Activated T-cell treated with anti-CD3 and anti-CD28 coated beads, Interleukin-2, amount 50 U/mL, for 24 hours (primary cell): ENCODE results near the gene RNU4-1.

Experiments
- DNase-seq: peaks from one replicate; pipeline ENCODE4 v3.0.0-alpha.2; 2020
- H3K27ac Mint-ChIP-seq: 2 replicates; pipeline ENCODE4 v1.8.0; 2020; ENCODE audit warnings: mild to moderate bottlenecking, mixed read lengths
- H3K27me3 Mint-ChIP-seq: 2 replicates; pipeline ENCODE4 v1.8.0; 2020; ENCODE audit warnings: mixed read lengths
- H3K36me3 Mint-ChIP-seq: 2 replicates; pipeline ENCODE4 v1.8.0; 2020; ENCODE audit warnings: low read depth, mixed read lengths
- H3K4me1 Mint-ChIP-seq: 2 replicates; pipeline ENCODE4 v1.8.0; 2020; ENCODE audit warnings: low read depth, mixed read lengths
- H3K4me3 Mint-ChIP-seq: 2 replicates; pipeline ENCODE4 v1.8.0; 2020; ENCODE audit warnings: mild to moderate bottlenecking, moderate library complexity, mixed read lengths
- H3K9me3 Mint-ChIP-seq: 2 replicates; pipeline ENCODE4 v1.8.0; 2020; ENCODE audit warnings: mixed read lengths

RNU4-1 gene

DNA sequence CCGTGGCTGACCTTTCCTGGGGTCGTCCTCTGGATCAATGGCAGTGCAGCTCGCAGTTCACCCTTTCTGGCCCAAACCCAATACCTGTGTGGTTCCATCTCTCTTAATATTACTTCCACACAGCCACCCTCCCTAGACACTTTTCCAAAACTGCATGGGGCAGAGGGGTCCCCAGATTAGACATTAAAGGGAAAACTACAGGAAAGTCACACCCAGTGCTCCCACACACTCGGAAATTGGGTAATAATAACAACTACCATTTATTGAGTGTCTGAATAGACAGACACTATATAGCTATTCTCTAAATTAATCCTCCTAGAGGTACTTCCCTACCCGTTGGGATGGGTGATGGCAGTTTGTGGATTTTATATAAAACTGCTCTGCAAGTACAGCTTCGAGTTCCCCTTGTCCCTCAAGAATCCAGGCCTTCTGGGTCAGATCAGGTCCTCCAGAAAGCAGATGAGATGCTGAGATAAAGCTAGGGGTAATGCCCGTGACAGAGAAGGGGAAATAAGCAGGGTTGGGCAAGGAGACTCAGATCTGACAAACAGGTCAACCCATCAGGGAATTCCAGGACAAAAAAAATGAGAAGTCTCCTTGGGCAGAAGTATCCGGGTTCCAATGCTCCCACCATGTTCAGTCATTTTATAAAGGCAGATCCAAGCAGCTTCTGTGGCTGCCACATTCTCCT lies 26.7 kb downstream of the RNU4-1 start:
- Mint-ChIP-seq H3K4me1 (peaks cover 39% of the 10 kb centered on the region), H3K9me3 (no peaks in the 10 kb centered on the region), H3K27ac (peak overlapping the region; percentile 87), H3K4me3 (peak overlapping the region; percentile 79), H3K27me3 (no peaks in the 10 kb centered on the region), H3K36me3 (peaks cover 7% of the 10 kb centered on the region)
- DNase-seq, result no peak

DNA sequence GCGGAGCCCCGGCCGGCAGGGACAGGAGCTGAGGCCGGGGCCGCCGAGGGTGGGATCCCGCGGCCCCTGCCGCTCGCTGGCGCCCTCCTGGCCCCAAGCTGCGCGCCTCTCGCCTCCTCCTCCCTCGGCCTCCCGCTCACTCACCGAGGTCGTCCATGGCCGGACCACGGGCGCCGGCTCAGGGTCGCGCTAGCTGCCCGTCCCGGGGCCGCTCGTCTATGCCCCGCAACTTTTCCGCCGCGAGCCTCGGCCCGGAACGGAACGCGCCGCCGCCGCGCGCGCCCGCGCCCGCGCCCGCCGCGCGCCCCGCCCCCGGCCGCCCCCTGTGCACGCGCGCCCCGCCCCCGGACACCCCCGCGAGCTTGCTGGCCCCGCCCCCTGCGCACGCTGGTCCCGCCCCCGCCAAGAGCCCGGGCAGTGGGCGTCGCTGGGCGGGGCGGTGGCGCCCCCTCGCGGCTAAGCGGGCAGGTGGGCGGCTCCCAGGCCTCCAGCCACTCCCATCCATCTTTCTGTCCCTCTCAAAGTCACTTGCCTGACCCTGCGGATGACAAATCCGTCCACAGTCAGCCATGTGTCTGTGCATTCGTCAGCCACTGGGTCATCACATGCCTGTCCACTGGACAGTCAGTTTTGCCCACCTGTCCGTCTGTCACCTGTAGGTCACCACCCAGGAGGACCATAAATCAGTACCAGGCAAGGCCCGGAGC lies 27.4 kb downstream of the RNU4-1 start, which contains the start of gene PXN:
Gene PXN (minus strand): TSS at position 258 of the 707 bp plus-strand sequence. CDS start 101 bp downstream, at position 157.
- DNase-seq, result peak; percentile 94
- peak within 1 kb of the TSS; percentile 94 for H3K27ac Mint-ChIP-seq
- H3K4me3 Mint-ChIP-seq, result peak within 1 kb of the TSS; percentile 88
- peaks cover 7% of the 10 kb centered on the region for H3K36me3 Mint-ChIP-seq
- H3K4me1 Mint-ChIP-seq, result peaks cover 45% of the 10 kb centered on the region
- H3K27me3 Mint-ChIP-seq, result no peaks in the 10 kb centered on the region
- H3K9me3 Mint-ChIP-seq, result no peaks in the 10 kb centered on the region

DNA sequence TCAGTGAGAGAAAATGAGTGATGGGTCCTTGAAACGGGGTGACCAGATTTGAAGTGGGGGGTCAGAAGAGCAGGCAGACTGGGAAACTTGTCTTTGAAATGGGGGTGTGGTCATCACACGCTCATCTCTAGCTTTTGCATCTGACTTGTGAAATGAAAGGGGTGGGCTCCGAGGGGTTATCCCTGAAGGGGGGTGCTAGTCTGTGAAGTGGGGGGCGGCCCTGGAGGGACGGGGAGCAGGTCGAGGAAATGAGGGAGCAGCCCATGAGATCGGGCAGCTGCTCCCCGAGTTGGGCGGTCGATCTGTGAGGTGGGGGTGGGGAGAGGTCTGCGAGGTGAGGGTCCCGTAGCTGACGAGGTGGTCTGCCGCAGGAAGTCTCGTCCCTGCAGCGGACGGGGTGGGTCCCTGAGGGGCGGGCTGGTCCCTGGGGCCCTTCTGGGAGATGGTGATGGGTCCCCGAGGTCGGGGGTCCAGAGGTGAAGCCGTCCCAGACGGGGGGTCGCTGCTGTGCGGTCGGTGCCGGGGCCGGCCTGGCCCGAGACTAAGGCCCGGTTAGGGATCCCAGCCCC lies 28.0 kb downstream of the RNU4-1 start:
- Mint-ChIP-seq H3K27me3 (no peaks in the 10 kb centered on the region), H3K36me3 (peaks cover 11% of the 10 kb centered on the region), H3K9me3 (no peaks in the 10 kb centered on the region), H3K27ac (peak overlapping the region; percentile 94), H3K4me3 (peak overlapping the region; percentile 88), H3K4me1 (peaks cover 52% of the 10 kb centered on the region)
- no peak for DNase-seq

DNA sequence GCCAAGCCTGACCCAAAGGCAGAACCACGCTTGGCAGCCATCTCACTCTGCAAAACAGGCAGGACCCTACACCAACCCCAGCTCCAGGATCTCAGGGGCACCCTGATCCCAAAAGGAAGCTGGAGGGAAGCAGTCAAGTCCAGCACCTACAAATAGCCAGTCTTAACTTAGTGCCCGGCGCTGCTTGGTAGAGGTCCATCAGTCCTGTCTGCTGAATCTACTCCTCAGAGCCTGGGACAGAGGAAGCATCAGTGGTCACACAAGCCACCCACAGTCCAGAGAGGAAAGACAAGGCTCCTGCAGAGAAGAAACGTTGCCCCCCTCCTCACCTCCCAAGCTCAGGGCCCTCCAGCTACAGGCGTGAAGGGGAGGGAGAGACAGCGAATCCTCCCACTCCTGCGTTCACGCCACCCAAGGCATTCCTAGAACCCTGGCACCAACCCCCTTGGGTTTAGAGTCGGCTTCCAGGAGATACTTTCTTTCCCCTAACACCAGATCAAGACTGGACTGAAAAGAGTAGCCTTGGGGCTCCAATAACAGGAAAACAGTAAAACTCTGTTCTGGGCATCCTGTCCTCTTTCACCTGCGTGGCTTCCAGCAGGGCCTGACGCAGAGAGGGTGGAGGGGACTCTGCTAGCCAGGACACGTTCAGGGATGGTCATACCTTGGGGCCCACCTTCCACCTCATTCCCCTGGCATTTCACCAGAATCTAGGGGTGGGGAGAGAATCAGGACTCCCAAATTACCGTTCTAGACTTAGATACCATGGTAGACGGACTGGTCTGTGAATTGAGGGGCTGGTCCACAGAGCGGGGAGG lies 28.7 kb downstream of the RNU4-1 start:
- no peaks in the 10 kb centered on the region for H3K9me3 Mint-ChIP-seq
- peak overlapping the region; percentile 94 for H3K27ac Mint-ChIP-seq
- H3K36me3 Mint-ChIP-seq, result peaks cover 16% of the 10 kb centered on the region
- peaks cover 59% of the 10 kb centered on the region for H3K4me1 Mint-ChIP-seq
- H3K27me3 Mint-ChIP-seq, result no peaks in the 10 kb centered on the region
- DNase-seq, result no peak
- H3K4me3 Mint-ChIP-seq, result peak overlapping the region; percentile 88

GRCh38 chr12:120263748-120264085 lies 29.3 kb downstream of the RNU4-1 start:
- Mint-ChIP-seq H3K27me3 (no peaks in the 10 kb centered on the region), H3K36me3 (peaks cover 16% of the 10 kb centered on the region), H3K4me1 (peaks cover 60% of the 10 kb centered on the region), H3K4me3 (peak overlapping the region; percentile 88), H3K27ac (peak overlapping the region; percentile 94), H3K9me3 (no peaks in the 10 kb centered on the region)
- DNase-seq, result no peak

GRCh38 chr12:120262852-120263747 lies 29.9 kb downstream of the RNU4-1 start:
- peak overlapping the region; percentile 94 for H3K27ac Mint-ChIP-seq
- no peak for DNase-seq
- peaks cover 66% of the 10 kb centered on the region for H3K4me1 Mint-ChIP-seq
- no peaks in the 10 kb centered on the region for H3K27me3 Mint-ChIP-seq
- no peaks in the 10 kb centered on the region for H3K9me3 Mint-ChIP-seq
- peaks cover 18% of the 10 kb centered on the region for H3K36me3 Mint-ChIP-seq
- H3K4me3 Mint-ChIP-seq, result peak overlapping the region; percentile 88

DNA sequence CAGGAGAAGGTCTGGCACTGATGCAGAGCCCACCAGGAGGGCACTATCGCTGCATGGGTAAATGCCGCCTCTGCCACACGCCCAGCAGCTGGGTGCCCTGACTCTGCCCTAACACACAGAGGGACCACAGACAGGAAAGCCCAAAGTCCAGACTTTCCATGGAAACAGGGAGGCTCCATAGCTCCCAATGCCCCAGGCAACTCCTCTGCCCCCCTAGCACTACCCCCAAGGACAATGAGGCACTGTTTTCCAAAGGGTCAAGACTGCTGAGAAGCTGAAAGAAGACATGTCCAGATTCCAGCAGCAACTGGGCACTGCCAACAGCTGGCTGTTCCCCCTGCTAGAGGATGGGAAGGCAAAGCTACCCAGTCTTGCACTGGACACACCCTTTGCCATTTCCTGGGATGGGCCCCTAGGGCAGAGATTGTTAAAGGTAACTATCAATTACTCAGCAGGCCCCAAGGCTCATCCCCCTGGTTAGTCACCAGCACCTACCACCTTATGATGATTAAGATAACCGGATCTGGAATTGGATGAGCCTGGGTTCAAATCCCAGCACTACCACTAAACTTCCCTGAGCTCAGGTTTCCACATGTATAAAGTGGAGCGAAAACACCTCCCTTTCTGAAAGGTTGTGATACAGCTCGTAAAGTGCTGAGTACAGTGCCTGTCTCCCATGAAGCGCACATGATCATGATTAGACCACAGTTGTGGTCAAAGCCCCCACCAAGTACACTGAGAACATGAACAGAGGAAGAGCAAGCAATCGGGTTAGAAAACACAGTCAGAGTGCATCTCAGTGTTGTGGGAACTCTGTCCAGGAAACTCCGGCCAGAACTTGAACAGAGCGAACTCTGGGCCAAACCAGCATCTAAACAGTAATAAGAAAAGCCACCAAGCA lies 30.8 kb downstream of the RNU4-1 start:
- DNase-seq, result no peak
- peaks cover 18% of the 10 kb centered on the region for H3K36me3 Mint-ChIP-seq
- H3K4me1 Mint-ChIP-seq, result peaks cover 75% of the 10 kb centered on the region
- H3K27me3 Mint-ChIP-seq, result no peaks in the 10 kb centered on the region
- H3K4me3 Mint-ChIP-seq, result peak overlapping the region; percentile 88
- no peaks in the 10 kb centered on the region for H3K9me3 Mint-ChIP-seq
- peak overlapping the region; percentile 83 for H3K27ac Mint-ChIP-seq

GRCh38 chr12:120260607-120261006 lies 32.4 kb downstream of the RNU4-1 start:
- H3K4me3 Mint-ChIP-seq, result no peak overlapping the region
- DNase-seq, result no peak
- H3K4me1 Mint-ChIP-seq, result peaks cover 83% of the 10 kb centered on the region
- H3K27me3 Mint-ChIP-seq, result no peaks in the 10 kb centered on the region
- H3K9me3 Mint-ChIP-seq, result no peaks in the 10 kb centered on the region
- H3K27ac Mint-ChIP-seq, result peak overlapping the region; percentile 82
- H3K36me3 Mint-ChIP-seq, result peaks cover 24% of the 10 kb centered on the region

- Mint-ChIP-seq H3K27ac (peak overlapping the region; percentile 82), H3K9me3 (no peaks in the 10 kb centered on the region), H3K4me3 (no peak overlapping the region), H3K36me3 (peaks cover 27% of the 10 kb centered on the region), H3K27me3 (no peaks in the 10 kb centered on the region), H3K4me1 (peaks cover 86% of the 10 kb centered on the region)
- DNase-seq, result no peak
Measured at GRCh38 chr12:120259418-120260202, 33.4 kb downstream of the RNU4-1 start.

GRCh38 chr12:120258323-120258896 lies 34.6 kb downstream of the RNU4-1 start:
- no peak for DNase-seq
- Mint-ChIP-seq H3K27ac (peak overlapping the region; percentile 86), H3K9me3 (no peaks in the 10 kb centered on the region), H3K36me3 (peaks cover 24% of the 10 kb centered on the region), H3K4me1 (peaks cover 83% of the 10 kb centered on the region), H3K27me3 (no peaks in the 10 kb centered on the region), H3K4me3 (no peak overlapping the region)

DNA sequence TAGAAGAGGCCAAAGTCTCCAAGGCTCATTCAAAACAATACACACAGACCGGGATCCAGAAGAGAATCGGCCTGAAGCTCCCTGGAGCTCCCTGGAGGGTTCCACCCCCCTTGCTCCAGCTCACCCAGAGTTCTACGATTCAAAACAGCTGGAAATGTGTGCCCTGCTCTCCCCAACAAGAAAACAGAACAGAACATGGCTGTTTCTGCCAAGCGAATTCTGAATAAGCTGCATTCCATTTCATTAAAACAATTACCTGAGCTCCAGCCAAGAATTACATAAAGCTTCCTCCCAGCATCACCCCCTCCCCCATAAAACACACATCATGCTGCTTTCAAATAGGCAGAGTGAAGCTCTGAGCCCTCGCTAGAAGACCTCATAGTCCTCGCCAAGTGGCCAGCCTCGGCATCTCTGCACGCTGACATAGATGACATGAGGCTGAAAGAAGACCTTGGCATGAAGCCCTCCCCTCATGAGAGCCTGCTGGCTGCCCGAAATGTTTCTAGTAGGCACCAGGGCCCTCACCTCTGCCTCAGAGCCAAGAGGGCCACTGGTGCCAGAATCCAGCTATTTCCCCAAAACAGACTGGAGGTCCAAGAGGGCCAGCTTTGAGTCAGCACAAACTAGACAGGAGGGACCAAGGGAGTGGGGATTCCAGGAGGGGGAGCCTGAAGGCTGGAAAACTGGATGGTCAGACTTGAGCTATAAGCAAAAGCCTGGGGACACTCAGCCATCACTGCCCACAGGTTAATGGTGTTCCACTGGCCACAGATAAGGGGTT lies 35.8 kb downstream of the RNU4-1 start:
- peak overlapping the region; percentile 86 for H3K27ac Mint-ChIP-seq
- no peak for DNase-seq
- no peak overlapping the region for H3K4me3 Mint-ChIP-seq
- no peaks in the 10 kb centered on the region for H3K9me3 Mint-ChIP-seq
- peaks cover 83% of the 10 kb centered on the region for H3K4me1 Mint-ChIP-seq
- H3K36me3 Mint-ChIP-seq, result peaks cover 24% of the 10 kb centered on the region
- no peaks in the 10 kb centered on the region for H3K27me3 Mint-ChIP-seq
